Keratinocyte (primary cell): ENCODE measurements around the gene COL9A1. TPM values are rescaled to one million over a fixed set of nuclear protein-coding genes. Genes with fewer than 3 reads are reported as not detected.

Source experiments
- DNase-seq: peaks from one replicate; pipeline ENCODE4 v3.0.0-alpha.2; 2011; ENCODE audit warnings: low read depth, missing footprints, low spot score
- FAIRE-seq: peaks from 2 replicates; lab custom pipeline; 2011; peaks lifted over from hg19 to GRCh38; lab: Jason Lieb, UNC
- H2AFZ ChIP-seq: 2 replicates; pipeline ENCODE4 v1.6.0; 2012; ENCODE audit warnings: low read length, control low read depth, inconsistent platforms; ENCODE audit not compliant: control insufficient read depth
- H3K27ac ChIP-seq: 2 replicates; pipeline ENCODE4 v1.5.1; 2011; ENCODE audit warnings: low read length; ENCODE audit not compliant: control insufficient read depth, insufficient read depth
- H3K27me3 ChIP-seq: 3 replicates; pipeline ENCODE4 v1.6.0; 2011; ENCODE audit warnings: low read length; ENCODE audit not compliant: control insufficient read depth, insufficient read depth; ENCODE audit errors: extremely low read depth
- H3K36me3 ChIP-seq, 2 experiments: 2 replicates in 1 of 2; 3 replicates in 1 of 2; pipeline ENCODE4 v1.5.1; 2011; ENCODE audit warnings: low read length in 2 of 2, mild to moderate bottlenecking in 1 of 2; ENCODE audit not compliant: control insufficient read depth in 2 of 2, insufficient read depth in 2 of 2; ENCODE audit errors: extremely low read depth in 1 of 2
- H3K4me1 ChIP-seq: 3 replicates; pipeline ENCODE4 v1.5.1; 2011; ENCODE audit warnings: low read length; ENCODE audit not compliant: control insufficient read depth, insufficient read depth; ENCODE audit errors: extremely low read depth
- H3K4me2 ChIP-seq: 3 replicates; pipeline ENCODE4 v1.6.0; 2011; ENCODE audit warnings: low read depth, low read length; ENCODE audit not compliant: control insufficient read depth, insufficient read depth; ENCODE audit errors: extremely low read depth
- H3K4me3 ChIP-seq, 3 experiments: fragments of 200-600 bp in 1 of 3; sonication (generic) in 1 of 3; 2 replicates in 2 of 3; 3 replicates in 1 of 3; pipeline ENCODE4 v1.5.1; 2011 to 2016; ENCODE audit warnings: low read length in 3 of 3, mild to moderate bottlenecking in 3 of 3, control low read depth in 2 of 3, inconsistent platforms in 1 of 3, low read depth in 1 of 3, mixed read lengths in 1 of 3, mixed run types in 1 of 3, moderate library complexity in 1 of 3; ENCODE audit not compliant: control insufficient read depth in 2 of 3, insufficient read depth in 2 of 3; ENCODE audit errors: extremely low read depth in 1 of 3
- H3K79me2 ChIP-seq: 2 replicates; pipeline ENCODE4 v1.6.0; 2012; ENCODE audit warnings: low read length; ENCODE audit not compliant: control insufficient read depth, insufficient read depth
- H3K9ac ChIP-seq: 3 replicates; pipeline ENCODE4 v1.6.0; 2011; ENCODE audit warnings: low read length; ENCODE audit not compliant: control insufficient read depth, insufficient read depth; ENCODE audit errors: extremely low read depth
- H3K9me1 ChIP-seq: 3 replicates; pipeline ENCODE4 v1.6.0; 2011; ENCODE audit warnings: low read length; ENCODE audit not compliant: control insufficient read depth, insufficient read depth; ENCODE audit errors: extremely low read depth
- H3K9me3 ChIP-seq: 2 replicates; pipeline ENCODE4 v1.5.1; 2012; ENCODE audit warnings: low read depth, low read length; ENCODE audit not compliant: control insufficient read depth
- H4K20me1 ChIP-seq: 3 replicates; pipeline ENCODE4 v1.6.0; 2011; ENCODE audit warnings: low read length; ENCODE audit not compliant: control insufficient read depth, insufficient read depth; ENCODE audit errors: extremely low read depth
- CTCF ChIP-seq, 3 experiments: IDR thresholded peaks in 1 of 3; conservative IDR thresholded peaks in 1 of 3; optimal IDR thresholded peaks in 1 of 3; 2 replicates in 2 of 3; 3 replicates in 1 of 3; pipeline versions ENCODE3 to v1.5.1; 2011; ENCODE audit warnings: low read length in 3 of 3, mild to moderate bottlenecking in 3 of 3, moderate library complexity in 2 of 3, control low read depth in 1 of 3, inconsistent platforms in 1 of 3; ENCODE audit not compliant: insufficient read depth in 2 of 3; ENCODE audit errors: extremely low read depth in 1 of 3
- EZH2 ChIP-seq: IDR thresholded peaks from one replicate; pipeline ENCODE4 v1.6.1; 2012; ENCODE audit warnings: inconsistent platforms, mild to moderate bottlenecking, low read length, moderate library complexity
- dilution Hi-C: fragments of 300-500 bp; cut with MboI; formaldehyde crosslinking; loops from one replicate; pipeline ENCODE4 v1.7.0; 2020; ENCODE audit warnings: low sequenced_read_pairs; ENCODE audit not compliant: extremely low pct_ligation_motif_present
- polyA plus RNA-seq, 5 experiments: library from polyadenylated mRNA; depleted of rRNA in 3 of 5; stranded (reverse) in 3 of 5; stranded (forward) in 1 of 5; unstranded in 1 of 5; fragments of >200 nt; gene quantifications; 1 replicate in 1 of 5; 2 replicates in 3 of 5; 3 replicates in 1 of 5; pipeline versions ENCODE4 v1.2.1 to v1.2.3, GENCODE V29; 2011 to 2012; ENCODE audit warnings: missing spikeins in 2 of 5, low read depth in 1 of 5, low replicate concordance in 1 of 5

Gene COL9A1
- polyA plus RNA-seq, 1 donor (not counting 4 experiments of a cell fraction or from before 2014, with no cell fraction given): not detected

GRCh38 chr6:70180901-70181599 is 121.8 kb downstream of the COL9A1 start:
- Histone ChIP-seq H3K9me1 (no peaks in the 10 kb centered on the region), H3K36me3 (no peaks in the 10 kb centered on the region), H3K9me3 (no peaks in the 10 kb centered on the region), H4K20me1 (no peaks in the 10 kb centered on the region), H3K9ac (no peak overlapping the region), H2AFZ (no peak overlapping the region), H3K79me2 (no peaks in the 10 kb centered on the region), H3K4me1 (no peaks in the 10 kb centered on the region), H3K4me2 (no peak overlapping the region), H3K27me3 (no peaks in the 10 kb centered on the region), H3K4me3 (no peak overlapping the region), H3K27ac (no peak overlapping the region)
- dilution Hi-C loops: no loop called here
- DNase-seq (no peak), FAIRE-seq (no peak)
- TF ChIP-seq CTCF (optimal IDR thresholded peaks at IDR 0.05 in 1 of 3, IDR thresholded peaks at IDR 0.05 in 1 of 3, conservative IDR thresholded peaks at IDR 0.05 in 1 of 3; ENCODE audit: extremely low read depth in 1 of 3, insufficient read depth in 2 of 3, low read length in 3 of 3) (no peak), EZH2 (no peak)

DNA sequence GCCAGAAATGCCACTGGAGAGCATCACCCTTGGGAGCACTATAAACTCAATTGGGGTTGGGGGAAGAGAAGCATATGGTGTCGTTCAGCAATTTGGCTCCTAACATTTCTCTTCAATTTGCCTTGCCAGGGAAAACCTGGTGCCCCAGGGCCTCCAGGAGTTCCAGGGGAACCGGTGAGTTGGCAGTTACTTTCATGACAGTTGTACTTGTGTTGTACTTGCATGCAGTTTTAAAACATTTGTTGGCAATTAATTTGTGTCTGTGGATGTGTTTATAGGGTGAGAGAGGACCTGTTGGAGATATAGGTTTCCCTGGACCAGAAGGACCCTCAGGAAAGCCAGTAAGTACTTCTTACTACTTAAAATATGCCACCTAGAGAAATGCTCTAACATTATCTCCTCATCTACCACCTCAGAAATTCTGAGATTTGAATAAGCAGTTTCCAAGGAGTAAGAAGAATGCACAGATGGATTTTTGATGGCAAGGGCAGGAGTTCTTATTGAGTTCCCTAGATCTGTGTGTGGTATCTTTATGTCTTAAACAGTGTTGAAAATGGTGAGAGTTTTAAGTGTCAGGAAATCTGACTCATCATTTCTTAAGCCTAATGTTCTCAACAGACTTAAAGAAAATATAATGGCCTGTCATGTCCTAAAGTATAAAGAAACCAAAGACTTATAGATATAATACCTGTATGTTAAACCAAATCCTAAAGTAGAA is 122.5 kb downstream of the COL9A1 start:
- H3K27me3 ChIP-seq: no peaks in the 10 kb centered on the region
- TF ChIP-seq EZH2 (no peak), CTCF (optimal IDR thresholded peaks at IDR 0.05 in 1 of 3, IDR thresholded peaks at IDR 0.05 in 1 of 3, conservative IDR thresholded peaks at IDR 0.05 in 1 of 3; ENCODE audit: extremely low read depth in 1 of 3, insufficient read depth in 2 of 3, low read length in 3 of 3) (no peak)
- no peak overlapping the region for H3K27ac ChIP-seq
- H3K4me3 ChIP-seq: no peak overlapping the region
- no peak overlapping the region for H2AFZ ChIP-seq
- no peaks in the 10 kb centered on the region for H3K9me3 ChIP-seq
- DNase-seq (no peak), FAIRE-seq (no peak)
- H3K9me1 ChIP-seq: no peaks in the 10 kb centered on the region
- H3K9ac ChIP-seq: no peak overlapping the region
- H3K4me2 ChIP-seq: no peak overlapping the region
- no peaks in the 10 kb centered on the region for H3K36me3 ChIP-seq
- dilution Hi-C loops: no loop called here
- H4K20me1 ChIP-seq: no peaks in the 10 kb centered on the region
- no peaks in the 10 kb centered on the region for H3K4me1 ChIP-seq
- H3K79me2 ChIP-seq: no peaks in the 10 kb centered on the region
